Measurements from ENCODE around the gene PRRT1.
"Not testable (repeated sequence)": the region's sequence is repeated elsewhere in the genome, so short reads cannot be mapped to it uniquely, and the experiment has no call there.

Gene PRRT1

DNA sequence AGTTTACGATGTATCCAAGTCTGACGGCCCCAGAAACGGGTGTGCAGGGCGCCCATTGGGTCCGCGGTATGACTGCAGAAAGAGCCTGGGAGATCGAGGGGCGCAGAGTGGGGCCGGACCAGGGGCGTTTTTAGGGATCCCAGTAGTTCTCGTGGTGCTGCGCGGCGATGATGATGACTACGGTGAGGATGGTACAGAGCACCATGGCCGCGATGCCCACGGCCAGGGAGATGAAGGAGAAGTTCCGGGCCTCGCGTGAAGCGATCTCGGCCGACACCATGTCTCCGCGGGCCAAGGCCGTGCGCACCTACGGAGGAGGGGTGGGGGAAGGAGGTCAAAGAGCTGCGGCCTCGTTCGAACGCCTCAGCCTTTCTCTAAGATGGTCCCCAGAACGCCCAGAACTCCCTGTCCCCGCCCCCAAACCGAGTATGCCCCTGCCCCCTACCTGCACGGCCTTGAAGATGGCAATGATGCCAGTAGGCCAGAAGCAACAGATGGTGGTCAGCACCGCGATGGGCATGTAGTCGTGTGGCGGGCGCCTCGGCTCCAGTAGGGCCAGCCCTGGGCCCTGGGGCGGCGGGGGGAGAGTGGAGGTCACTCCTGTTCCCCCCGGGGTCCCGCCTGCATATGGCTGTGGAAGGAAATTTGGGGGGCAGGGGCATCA is 2.5 kb downstream of the PRRT1 start:
- DNase-seq, result no peak

DNA sequence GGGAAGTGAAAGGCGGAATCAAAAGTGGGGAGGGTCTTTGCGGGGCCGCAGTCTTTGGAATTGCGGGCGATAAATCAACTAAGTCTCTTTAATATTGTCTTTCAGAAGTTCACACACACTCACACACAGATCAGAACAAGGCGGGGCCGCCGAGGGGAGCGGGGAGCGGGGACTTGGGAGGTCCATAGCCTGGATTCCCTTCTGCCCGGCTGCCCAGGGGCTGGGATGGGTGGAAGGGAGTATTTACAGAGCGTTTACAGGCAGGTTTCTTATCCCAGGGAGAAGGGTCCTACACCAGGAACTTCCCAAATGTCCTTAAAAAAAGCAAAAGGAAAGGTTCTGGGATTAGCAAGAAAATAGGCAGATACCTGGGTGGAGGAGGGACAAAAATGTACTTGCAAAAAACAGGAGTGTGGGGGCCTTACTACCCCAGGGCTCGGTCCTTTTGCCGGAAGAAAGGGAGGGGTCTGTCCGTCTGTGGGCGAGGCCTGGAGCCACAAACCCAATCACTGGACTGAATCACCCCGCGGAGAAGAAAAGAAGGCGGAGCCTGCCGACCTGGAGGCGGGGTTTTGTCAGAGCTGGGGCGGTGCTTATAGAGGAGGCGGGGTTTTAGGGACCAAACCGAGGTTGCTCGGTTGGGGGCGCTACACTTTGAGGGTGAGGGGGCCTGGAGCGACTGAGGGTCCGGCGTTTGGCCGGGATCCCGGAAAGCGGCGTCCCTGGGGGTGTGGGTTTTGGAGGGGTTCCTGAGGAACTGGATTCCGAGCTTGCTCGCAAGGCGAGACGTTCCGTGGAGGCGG is 3.2 kb downstream of the PRRT1 start:
- DNase-seq, result no peak

DNA sequence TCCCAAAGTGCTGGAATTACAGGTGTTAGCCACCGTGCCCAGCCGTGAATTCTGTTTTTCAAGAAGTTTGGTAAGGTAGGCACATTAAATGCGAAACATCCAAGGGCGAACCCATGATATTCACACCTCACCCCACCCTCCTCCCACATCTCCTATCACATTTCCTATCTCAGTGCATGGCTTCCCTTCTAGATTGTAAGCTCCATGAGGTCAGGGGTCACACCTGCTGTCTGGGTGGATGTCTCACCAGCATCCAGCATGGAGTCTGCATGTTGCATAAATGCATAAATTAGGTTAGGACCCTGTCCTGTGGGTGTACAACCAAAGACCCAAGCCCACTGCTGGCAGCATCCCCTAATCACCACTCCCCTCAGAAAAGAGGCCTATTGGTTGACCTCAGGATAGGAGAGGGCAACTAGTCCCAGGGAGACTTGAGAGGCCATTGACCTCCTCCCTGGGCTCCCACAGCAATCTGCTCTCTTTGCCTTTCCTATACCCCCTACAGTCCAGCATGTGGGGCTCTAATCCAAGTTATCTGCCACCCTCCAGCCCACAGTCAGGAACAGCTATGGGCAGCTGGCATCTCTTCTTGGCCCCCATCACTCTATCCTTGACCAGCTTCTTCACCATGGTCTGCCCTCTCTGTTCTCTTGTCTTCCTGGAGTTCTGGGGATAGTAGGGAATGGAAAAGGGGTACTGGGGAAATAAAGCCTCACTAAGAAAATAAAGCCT is 4.2 kb downstream of the PRRT1 start:
- DNase-seq, result no peak

DNA sequence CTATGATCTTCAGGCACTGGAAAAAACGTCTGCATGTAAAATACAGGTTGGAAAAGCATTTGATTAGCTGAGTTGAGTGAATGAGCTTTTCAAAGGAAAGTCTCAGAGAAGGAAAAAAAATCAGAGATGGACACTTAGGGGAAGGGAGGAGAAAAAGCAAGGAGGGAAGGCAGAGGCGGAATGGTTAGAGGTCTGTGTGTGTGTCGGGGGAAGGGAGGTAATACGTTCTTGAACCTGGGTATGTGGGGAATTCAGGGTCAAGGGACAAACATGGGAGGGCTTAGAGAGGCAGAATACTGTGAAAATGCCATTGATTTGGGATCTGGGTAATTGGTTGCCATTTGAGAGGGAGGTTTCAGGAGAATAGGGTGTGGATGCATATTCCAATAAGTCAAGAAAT is 5.1 kb downstream of the PRRT1 start:
- no peak for DNase-seq

DNA sequence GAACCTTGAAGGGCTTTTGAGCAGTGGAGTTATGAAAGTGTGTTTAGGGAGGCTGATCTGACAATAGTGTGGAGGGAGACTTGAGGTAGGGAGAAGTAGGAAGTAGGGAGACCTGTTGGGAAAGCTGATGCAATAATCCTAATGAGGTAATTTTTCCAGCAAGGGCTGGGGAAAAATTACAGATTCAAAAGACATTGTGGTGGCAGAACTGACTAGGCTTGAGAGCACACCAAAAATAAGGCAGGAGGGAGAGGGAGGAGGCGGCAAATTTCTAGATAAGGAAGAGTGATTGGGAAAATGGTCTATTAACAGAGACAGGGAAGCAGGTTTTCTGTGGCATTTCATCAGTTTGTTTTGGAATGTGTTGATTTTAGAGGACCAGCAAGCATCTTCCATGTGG is 5.5 kb downstream of the PRRT1 start:
- DNase-seq, result no peak

DNA sequence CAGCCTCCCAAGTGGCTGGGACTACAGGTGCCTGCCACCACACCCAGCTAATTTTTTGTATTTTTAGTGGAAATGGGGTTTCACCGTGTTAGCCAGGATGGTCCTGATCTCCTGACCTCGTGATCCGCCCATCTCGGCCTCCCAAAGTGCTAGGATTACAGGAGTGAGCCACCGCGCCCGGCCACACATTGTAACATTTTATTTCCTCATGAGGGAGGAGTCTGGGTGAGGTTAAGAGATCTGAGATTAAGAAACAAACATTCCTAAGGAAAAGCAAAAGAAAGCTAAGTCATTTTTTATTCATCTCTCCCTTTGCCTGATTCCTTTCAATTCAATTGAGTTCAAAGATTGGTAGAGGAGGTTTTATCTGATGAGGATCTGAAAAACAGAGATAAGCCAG is 7.5 kb downstream of the PRRT1 start:
- not testable (repeated sequence) for DNase-seq

DNA sequence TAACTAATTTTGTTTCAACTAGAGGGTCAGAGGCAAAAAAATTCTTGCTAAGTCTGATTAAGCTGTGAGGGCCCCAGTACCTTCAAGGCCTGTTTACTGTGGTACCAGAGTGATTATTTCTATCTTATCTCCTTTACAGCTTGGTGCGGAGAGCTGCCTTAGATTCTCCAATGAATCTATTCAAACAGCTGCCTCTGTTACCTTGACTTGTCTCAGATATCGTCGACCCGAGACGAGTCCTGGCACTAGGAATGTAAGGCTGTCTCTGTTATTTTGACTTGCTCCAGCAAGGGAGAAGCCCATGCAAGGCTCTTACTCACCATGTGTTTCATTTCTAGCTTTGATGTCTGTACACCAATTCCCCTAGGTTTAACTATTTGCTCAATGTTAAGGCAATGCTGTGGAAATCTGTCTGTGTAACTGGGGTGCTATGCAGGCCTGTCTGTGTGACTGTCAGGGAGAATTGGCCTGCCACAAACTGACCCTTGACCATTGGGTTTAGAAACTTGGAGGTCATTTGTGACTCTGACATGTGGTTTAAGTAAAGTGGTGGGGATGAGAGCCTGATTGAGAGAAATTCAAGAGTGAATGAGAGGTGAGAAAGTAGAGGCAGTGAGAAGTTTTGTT is 11.2 kb downstream of the PRRT1 start:
- DNase-seq, result no peak

DNA sequence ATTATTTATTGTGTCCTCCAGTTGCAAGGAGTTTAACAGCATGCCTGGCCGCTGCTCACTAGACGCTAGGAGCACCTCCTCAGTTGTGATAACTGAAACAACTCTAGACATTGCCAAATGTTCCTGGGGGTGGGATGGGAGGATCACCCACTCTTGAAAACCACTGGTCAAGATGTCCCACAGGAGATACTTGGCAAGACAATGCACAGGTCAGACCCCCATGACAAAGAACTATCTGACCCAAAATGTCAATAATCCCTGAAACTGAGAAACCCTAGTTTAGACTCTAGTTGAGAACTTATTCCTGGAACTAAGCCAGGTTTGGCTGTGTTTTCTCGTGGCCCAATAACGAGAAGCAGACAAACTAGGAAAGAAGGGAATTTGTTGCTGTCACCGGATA is 12.1 kb downstream of the PRRT1 start:
- no peak for DNase-seq

DNA sequence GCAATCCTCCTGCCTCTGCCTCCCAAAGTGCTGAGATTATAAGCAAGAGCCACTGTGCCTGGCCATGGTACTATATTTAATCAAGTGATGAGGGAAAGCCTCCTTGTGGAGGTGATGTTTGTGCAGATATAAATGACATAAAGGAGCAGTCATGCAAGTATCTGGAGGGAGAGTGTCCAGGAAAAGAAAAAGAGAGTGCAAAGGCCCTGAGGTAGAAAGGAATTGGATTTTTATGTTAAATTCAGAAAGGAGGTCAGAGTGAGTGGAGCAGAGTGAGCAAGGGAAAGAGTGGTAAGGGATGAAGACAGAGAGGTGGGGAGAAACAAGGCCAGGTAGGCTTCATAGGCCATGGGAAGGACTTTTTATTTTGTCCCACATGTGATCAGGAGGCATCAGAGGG is 14.3 kb downstream of the PRRT1 start:
- no peak for DNase-seq

DNA sequence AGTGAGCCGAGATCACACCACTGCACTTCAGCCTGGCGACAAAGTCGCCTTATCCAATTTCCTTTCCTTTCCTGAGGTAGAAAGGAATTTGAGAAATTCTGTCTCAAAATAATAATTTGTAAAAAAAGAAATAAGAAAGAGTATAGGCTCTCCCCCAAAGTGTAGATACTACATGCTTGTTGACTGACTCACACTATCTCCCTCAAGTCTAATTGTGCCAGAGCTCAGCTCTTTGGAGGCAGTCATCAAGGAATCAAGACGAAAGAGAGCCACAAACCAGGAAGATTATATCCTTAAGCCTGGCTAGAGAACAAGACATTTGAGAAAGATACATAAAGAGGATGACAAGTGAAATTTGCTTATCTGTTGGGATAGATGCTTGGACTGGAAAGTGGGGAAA is 18.0 kb downstream of the PRRT1 start:
- DNase-seq, result no peak

DNA sequence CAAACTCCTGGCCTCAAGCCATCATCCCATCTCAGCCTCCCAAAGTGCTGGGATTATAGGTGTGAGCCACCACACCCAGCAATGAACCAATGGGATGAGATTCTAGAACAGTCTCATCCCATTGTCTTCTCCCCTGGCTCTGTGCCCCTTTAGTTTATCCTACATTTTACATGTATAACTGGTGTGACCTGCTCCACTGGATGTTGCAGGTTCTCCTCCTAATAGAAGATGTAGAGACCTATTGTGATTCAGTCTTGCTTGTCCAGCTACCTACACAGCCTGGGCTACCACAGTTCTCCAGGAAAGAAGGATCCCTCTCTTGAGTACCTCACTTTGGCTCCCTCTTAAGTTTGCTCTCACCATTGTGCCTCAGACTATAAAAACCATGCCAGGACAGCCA is 19.6 kb downstream of the PRRT1 start:
- no peak for DNase-seq

DNA sequence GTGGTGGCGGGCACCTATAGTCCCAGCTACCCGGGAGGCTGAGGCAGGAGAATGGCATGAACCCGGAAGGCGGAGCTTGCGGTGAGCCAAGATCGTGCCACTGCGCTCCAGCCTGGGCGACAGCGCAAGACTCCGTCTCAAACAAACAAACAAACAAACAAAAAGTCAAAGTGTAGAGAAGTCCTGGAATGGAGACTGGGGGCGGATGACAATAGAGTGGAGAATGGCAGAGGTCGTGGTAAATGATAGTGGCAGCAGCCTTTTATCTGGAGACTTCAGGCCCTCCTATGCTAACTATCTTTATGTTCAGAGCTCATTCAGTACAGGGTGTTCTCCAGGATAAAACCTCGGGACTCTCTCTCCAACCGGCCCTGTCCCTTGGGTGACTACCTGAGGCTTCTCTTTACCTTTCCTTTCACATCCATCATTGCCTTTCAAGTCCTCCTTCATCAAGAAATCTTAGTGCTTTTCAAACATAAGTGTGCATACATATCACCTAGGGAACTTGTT is 20.2 kb downstream of the PRRT1 start:
- no peak for DNase-seq

DNA sequence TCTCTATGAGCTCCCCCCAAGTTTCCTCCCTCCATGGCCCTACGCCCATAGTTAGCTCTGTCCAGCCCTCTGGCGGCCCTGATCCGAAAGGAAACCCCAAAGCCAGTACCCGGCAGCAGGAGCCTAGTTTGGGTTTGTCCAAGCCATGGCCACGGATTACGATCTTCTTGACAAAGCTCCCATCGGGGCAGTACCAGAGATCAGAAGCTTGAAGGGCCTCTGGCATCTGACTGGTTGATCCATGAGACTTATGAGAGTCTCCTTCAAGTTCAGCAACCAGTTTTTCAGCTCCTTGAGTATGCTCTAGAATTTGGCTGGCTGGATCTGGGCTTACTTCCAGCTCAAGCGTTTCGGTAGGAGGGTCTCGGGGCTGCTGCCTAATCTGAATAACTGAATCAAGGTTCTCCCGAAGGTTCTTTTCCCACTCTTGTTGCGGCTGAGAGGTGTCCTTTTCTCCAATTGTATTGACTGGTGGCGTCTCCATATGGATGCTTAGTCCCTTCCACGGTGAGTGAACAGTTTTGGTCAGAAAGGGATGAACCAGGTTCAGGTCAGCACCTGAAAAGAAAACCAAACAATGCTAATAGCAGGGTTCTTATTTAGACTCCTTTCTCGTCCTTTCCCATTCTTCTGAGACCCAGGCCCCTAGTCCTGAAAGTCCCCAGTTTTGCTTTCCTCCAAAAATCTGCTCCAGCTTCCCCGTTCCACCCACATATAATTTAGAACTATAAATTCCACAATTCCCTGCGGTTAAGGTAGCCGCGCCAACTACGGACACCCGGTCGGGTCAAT is 22.2 kb downstream of the PRRT1 start:
- no peak for DNase-seq

DNA sequence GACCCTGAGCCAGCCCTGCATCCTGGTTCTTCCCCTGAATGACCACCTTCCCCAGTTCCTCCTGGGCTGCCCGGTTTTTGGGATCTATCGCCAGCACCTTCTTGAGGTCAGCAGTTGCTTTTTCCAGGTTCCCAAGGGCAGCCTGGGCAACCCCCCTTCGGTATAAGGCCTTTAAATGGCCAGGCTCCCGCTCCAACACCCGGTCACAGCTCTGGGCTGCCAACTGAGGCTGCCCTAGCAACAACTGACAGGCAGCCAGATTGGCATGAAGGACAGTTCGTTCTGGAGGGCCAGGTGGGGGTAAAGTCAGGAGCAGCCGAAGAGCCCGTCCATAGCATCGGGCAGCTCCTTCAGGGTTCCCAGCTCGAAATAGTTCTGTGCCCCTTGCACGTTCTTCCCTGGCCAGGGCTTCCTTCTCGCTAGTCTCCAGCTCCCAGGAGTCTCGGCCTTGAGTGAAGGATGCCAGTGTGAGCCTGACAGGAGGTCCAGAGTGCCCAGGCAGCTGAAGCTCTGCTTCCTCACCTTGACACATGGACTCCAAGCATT is 22.9 kb downstream of the PRRT1 start:
- DNase-seq, result no peak

DNA sequence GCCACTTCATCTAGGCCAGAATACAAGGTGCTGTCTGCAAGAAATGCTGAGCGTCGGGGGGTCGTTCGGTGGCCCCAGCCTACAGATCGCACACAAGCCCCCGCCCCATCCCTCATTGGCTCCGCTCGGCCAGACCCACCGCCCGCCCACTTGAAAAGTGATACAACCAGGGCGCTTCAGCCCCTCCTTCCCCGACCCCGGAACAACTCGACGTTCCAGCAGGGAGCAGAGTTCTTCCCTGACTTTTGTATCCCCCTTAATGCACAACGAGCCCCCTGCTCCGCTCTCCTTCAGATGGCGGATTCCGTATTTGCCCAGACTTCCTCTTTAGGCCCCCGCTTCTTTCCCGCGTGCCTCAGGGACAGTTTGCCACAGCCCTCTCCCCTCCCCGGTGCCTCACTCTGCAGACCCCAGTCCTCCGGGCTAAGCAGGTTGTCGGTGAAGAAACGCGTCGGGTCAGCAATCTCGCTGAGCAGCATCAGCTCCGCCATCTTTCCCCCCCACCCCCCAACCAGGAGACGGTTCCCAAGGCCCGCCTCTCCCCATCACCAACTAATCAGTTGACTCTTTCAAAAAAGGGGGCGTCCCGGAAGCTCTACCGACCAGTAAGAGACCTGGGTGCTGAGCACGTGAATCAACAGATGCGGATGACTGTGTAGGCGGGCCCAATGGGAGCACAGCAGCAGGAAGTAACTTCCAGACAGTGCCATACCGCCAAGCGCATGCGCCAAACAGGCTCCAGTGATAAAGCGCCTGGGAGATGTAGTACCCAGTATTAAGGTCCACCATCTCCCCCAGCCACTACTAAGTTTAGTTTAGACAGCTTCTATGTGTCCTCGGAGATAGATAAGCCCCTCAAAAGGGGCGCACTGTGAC is 23.8 kb downstream of the PRRT1 start, which contains the start of gene ATF6B:
ATF6B (minus strand) TSS at position 530 of the 876 bp plus-strand sequence; CDS start at position 491, 39 bp downstream.
- DNase-seq, result peak; percentile 99

DNA sequence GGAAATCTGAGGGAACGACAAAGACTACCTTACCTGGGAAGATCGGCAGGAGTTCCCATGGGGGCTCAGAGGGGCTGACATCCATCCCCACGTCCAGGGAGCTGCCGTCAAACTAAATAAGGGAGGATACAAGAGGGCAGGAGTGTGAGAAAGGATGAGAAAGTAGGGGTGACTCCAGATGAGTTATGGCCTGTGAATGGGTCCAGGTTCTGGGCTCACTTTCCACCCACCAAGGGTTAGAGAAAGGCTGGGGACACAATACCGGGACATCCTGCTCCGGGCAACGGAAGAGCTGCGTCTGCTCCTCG is 24.4 kb downstream of the PRRT1 start:
- no peak for DNase-seq

DNA sequence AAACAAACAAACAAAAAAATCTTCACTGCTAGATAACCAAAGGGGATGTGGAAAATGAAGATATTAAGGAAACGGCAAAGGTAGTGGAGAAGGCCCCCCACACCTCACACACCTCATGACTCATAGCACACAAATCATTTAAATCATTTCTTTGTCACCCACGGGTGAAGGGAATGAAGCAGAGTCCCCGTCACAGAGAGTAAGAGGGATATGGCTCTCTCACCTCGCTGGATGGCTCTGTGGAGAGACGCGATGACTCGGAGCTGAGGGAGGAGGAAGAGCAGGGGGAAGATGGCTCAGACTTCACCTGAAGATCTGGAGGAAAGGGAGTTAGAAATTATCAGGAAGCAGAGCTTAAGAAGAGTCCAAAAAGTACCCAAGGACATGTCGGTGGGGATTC is 24.9 kb downstream of the PRRT1 start:
- DNase-seq, result no peak

DNA sequence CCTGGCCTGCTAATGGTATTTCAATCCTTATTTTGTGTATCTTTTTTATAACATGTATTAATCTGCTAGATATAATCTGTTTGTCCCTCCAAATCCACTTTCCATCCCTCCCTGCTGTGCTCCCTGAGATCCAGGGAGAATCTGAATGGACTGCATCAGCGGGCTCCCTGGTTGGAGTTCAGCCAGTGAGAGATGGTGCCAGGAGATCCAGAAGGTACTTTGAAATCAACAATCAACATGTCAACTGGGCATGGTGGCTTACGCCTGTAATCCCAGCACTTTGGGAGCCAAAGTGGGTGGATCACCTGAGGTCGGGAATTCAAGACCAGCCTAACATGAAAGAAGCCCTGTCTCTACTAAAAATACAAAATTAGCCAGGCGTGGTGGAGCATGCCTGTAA is 28.1 kb downstream of the PRRT1 start:
- DNase-seq, result no peak

DNA sequence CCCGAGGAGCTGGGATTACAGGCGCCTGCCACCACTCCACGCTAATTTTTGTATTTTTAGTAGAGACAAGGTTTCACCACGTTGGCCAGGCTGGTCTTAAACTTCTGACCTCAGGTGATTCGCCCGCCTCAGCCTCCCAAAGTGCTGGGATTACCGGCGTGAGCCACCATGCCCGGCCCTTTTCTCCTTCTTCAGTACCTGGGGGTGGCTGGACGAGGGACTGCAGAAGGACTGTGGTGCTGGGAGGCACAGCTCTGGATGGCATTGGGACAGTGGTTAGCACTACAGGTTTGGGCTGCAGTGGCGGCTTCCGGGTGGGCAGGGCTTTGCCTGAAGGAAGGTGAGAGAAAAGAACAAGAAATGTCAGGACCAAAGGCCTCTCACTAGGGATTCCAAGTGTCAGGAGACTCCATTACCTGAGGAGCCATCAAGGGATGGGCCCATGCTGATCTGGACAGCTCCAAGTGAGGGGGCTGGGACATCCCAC is 31.1 kb downstream of the PRRT1 start:
- no peak for DNase-seq

DNA sequence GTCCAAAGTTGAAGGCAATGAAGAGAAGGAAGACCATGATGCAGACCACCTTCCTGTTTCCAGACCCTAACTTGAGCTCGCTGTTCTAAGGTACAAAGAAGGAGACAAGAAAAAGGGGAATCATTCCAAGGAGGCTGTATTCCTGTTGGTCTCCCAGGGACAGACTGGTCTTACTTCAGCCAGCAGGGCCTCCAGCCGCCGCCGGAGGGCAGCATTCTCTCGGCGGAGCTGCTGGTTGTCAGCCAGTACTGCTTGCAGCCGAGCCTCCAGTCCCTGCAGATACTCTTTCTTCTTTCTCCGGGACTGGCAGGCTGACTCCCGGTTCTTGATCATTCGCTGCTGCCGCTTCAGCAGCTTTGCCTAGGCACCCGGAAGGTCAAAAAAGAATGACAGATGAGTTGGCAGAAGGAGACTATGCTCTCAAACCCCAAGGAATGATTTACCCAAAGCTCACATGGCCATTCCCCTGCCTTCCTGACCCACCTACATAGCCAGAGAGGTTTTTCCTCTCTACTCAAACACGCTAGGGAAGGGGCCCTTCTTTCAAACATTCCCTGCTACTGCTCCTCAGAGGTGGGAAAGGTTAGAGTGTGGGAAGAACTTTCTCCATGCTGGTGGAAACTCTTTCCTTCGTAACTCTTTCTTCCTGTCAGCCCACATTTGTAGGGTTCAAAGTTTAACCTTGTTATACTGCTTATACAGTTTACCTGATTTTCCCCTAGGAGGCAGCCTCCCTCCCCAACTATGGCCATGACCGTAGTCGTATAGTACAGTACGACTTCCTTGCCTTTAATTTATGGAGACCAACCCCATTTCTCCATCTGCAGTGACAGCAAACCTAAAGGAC is 32.7 kb downstream of the PRRT1 start:
- no peak for DNase-seq
